PFSK-1 (cell line): Measurements from ENCODE around the gene PACC1.

Experiments used
- FOXP2 ChIP-seq: optimal IDR thresholded peaks from 2 replicates; pipeline ENCODE3; 2011; ENCODE audit warnings: borderline replicate concordance, control low read depth, inconsistent platforms; ENCODE audit not compliant: insufficient read depth; ENCODE audit errors: extremely low read length, extremely low read depth
- POLR2AphosphoS5 ChIP-seq: IDR thresholded peaks from 2 replicates; pipeline ENCODE4 v1.6.1; 2012; ENCODE audit warnings: low read depth, mild to moderate bottlenecking, control low read depth, low read length, moderate library complexity
- SIN3A ChIP-seq: IDR thresholded peaks from 2 replicates; pipeline ENCODE4 v1.6.1; 2012; ENCODE audit warnings: mild to moderate bottlenecking, low read length, moderate library complexity, borderline replicate concordance; ENCODE audit not compliant: insufficient read depth
- TAF1 ChIP-seq: IDR thresholded peaks from 2 replicates; pipeline ENCODE4 v1.6.1; 2012; ENCODE audit warnings: low read length, control low read depth, borderline replicate concordance; ENCODE audit not compliant: insufficient read depth
- TF ChIP-seq, protein P1 (sequence below), 2 experiments: IDR thresholded peaks; 2 replicates each; pipeline versions ENCODE4 v1.6.1 to v1.8.0; 2011 to 2012; ENCODE audit warnings: low read depth in 2 of 2, low read length in 2 of 2, control low read depth in 1 of 2, inconsistent platforms in 1 of 2, mild to moderate bottlenecking in 1 of 2, moderate library complexity in 1 of 2; ENCODE audit not compliant: insufficient read depth in 1 of 2

The PACC1 gene

GRCh38 chr1:212381397-212382035 is 33.2 kb downstream of the PACC1 start:
- TF ChIP-seq FOXP2 (no peak), POLR2AphosphoS5 (no peak), SIN3A (no peak), TAF1 (no peak)
- TF ChIP-seq, protein P1, sequence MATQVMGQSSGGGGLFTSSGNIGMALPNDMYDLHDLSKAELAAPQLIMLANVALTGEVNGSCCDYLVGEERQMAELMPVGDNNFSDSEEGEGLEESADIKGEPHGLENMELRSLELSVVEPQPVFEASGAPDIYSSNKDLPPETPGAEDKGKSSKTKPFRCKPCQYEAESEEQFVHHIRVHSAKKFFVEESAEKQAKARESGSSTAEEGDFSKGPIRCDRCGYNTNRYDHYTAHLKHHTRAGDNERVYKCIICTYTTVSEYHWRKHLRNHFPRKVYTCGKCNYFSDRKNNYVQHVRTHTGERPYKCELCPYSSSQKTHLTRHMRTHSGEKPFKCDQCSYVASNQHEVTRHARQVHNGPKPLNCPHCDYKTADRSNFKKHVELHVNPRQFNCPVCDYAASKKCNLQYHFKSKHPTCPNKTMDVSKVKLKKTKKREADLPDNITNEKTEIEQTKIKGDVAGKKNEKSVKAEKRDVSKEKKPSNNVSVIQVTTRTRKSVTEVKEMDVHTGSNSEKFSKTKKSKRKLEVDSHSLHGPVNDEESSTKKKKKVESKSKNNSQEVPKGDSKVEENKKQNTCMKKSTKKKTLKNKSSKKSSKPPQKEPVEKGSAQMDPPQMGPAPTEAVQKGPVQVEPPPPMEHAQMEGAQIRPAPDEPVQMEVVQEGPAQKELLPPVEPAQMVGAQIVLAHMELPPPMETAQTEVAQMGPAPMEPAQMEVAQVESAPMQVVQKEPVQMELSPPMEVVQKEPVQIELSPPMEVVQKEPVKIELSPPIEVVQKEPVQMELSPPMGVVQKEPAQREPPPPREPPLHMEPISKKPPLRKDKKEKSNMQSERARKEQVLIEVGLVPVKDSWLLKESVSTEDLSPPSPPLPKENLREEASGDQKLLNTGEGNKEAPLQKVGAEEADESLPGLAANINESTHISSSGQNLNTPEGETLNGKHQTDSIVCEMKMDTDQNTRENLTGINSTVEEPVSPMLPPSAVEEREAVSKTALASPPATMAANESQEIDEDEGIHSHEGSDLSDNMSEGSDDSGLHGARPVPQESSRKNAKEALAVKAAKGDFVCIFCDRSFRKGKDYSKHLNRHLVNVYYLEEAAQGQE (IDR thresholded peaks at IDR 0.05; ENCODE audit: insufficient read depth in 1 of 2, low read depth in 2 of 2, low read length in 2 of 2), result no peak

GRCh38 chr1:212379366-212379765 is 35.3 kb downstream of the PACC1 start:
- TF ChIP-seq TAF1, result no peak

- no peak for TF ChIP-seq FOXP2
- TF ChIP-seq, protein P1 (IDR thresholded peaks at IDR 0.05; ENCODE audit: insufficient read depth in 1 of 2, low read depth in 2 of 2, low read length in 2 of 2), result no peak
- TF ChIP-seq SIN3A, result no peak
- TF ChIP-seq POLR2AphosphoS5, result no peak
- no peak for TF ChIP-seq TAF1
Observed at GRCh38 chr1:212377644-212378043, 37.0 kb downstream of the PACC1 start.

GRCh38 chr1:212375986-212376385 is 38.7 kb downstream of the PACC1 start:
- no peak for TF ChIP-seq POLR2AphosphoS5
- TF ChIP-seq SIN3A, result no peak
- no peak for TF ChIP-seq TAF1
- TF ChIP-seq FOXP2, result no peak
- TF ChIP-seq, protein P1 (IDR thresholded peaks at IDR 0.05; ENCODE audit: insufficient read depth in 1 of 2, low read depth in 2 of 2, low read length in 2 of 2), result no peak

DNA sequence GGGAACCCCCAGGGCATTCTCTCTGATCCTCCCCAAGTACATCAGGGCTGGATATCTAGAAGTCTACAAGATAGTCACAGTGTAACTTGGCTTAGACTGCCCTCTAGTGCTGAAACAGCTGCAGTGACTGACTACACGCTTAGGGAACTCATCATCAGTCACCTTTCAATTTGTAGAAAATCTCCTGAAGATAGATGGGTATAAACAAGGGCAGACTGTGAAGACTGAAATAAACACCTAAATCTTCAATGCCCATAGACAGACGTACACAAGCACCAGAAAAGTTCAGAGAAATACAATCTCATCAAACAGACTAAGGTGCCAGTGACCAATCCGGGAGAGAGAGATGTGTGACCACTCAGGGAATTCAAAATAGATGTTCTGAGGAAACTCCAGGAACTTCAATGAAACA is 46.6 kb downstream of the PACC1 start:
- TF ChIP-seq POLR2AphosphoS5, result no peak
- TF ChIP-seq FOXP2, result no peak
- no peak for TF ChIP-seq SIN3A
- no peak for TF ChIP-seq TAF1
- TF ChIP-seq, protein P1 (IDR thresholded peaks at IDR 0.05; ENCODE audit: insufficient read depth in 1 of 2, low read depth in 2 of 2, low read length in 2 of 2), result no peak
